GM12878 (cell line): Measurements from ENCODE around the gene RNASEH2A.

Experiments
- CTCF ChIP-seq, 3 experiments: IDR thresholded peaks in 2 of 3; conservative IDR thresholded peaks in 1 of 3; 2 replicates each; pipeline ENCODE4 v1.5.1; 2011; ENCODE audit warnings: low read depth in 3 of 3, low read length in 3 of 3, mild to moderate bottlenecking in 3 of 3, control low read depth in 2 of 3, moderate library complexity in 2 of 3, inconsistent platforms in 1 of 3, mixed read lengths in 1 of 3; ENCODE audit not compliant: control insufficient read depth in 2 of 3, insufficient read depth in 1 of 3; ENCODE audit errors: extremely low read depth in 1 of 3
- DPF2 ChIP-seq: fragments of 450-650 bp; IDR thresholded peaks from 2 replicates; pipeline ENCODE4 v1.6.1; 2017; ENCODE audit warnings: mild to moderate bottlenecking
- JUND ChIP-seq: IDR thresholded peaks from 2 replicates; pipeline ENCODE4 v1.6.1; 2012; ENCODE audit warnings: low read depth, mild to moderate bottlenecking, low read length, improper control_type of control experiment, moderate library complexity
- MLLT1 ChIP-seq: fragments of 450-650 bp; IDR thresholded peaks from 2 replicates; pipeline ENCODE4 v1.6.1; 2016; ENCODE audit warnings: mild to moderate bottlenecking
- NFIC ChIP-seq: IDR thresholded peaks from 2 replicates; pipeline ENCODE4 v1.6.1; 2012; ENCODE audit warnings: low read depth, mild to moderate bottlenecking, inconsistent platforms, low read length, moderate library complexity
- SIN3A ChIP-seq: IDR thresholded peaks from 2 replicates; pipeline ENCODE4 v1.6.1; 2012; ENCODE audit warnings: low read depth, low read length, improper control_type of control experiment
- SREBF1 ChIP-seq: IDR thresholded peaks from 2 replicates; pipeline ENCODE4 v1.6.1; 2012; ENCODE audit warnings: mild to moderate bottlenecking, low read length

DNA sequence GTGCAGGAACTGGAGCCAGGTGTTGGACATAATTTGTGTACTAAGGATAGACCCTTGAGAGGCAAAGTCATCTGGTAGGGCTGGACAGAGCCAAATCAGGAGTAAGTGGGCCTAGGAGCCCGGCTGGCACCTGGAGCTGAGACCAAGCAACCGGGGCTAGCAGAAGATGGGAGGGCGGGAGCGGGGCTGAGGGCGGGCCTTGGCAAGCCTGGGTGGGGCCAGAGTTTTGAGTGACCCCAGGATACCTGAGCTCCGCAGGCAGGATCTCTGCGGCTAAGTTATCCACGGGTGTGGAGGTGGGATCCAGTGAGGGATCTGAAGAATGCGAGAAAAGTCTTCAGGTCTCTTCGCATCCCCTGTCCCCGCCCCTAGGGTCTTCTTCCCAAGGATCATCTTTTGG lies 39.2 kb upstream of the RNASEH2A start:
- TF ChIP-seq SREBF1 (no peak), NFIC (no peak), SIN3A (no peak), DPF2 (no peak), CTCF (IDR thresholded peaks at IDR 0.05 in 2 of 3, conservative IDR thresholded peaks at IDR 0.05 in 1 of 3; ENCODE audit: control insufficient read depth in 2 of 3, extremely low read depth in 1 of 3, insufficient read depth in 1 of 3, low read depth in 3 of 3, low read length in 3 of 3) (no peak), JUND (no peak), MLLT1 (no peak)
